NOMO-1 treated with DMSO at 0.1 percent for 48 hours (cell line): Measurements from ENCODE around the gene ZSWIM4.

Experiments used
- DNase-seq: peaks from one replicate; lab custom pipeline; 2025; ENCODE audit not compliant: unreplicated experiment; lab: John Stamatoyannopoulos, UW

Gene ZSWIM4

DNA sequence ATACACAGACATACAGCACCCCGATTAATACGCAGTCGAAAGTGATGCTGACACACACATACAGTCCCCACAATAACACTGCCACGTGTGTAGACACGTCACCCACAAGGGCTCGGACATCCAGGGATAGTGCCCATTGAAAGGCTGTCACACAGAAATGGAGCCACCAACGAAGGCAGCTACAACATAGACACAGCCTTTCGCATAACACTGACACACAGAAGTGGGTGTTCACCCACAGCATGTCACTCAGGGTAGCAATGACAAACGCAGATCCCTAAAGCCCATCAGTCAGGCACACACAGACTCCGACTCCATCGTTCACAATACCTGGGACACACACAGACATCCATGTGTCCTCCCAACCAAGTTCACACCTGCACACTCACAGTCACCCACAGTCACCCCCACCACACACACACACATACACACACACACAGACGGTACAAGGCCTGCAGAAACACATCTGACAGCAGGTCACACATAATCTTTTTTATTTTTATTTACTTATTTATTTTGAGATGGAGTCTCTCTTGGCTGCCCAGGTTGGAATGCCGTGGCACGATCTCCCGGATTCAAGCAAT, 71.3 kb downstream of the ZSWIM4 start:
- no peak for DNase-seq

DNA sequence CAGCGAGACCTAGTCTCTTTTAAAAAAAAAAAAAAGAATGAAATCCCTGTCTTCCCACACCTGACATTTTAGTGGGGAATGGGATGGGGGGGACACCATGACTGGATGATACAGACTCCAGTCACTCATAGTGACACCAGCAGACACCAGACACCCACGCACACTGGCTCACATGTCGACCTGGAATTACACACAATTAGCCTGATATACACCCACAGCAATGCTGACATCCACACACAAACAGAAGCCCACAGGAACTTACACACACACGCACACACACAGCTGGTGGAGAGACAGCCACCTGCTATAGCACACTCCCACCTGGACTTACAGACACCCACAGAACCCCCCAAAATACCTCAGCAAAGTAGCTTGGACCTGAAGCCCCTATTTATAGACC, 73.4 kb downstream of the ZSWIM4 start:
- no peak for DNase-seq

DNA sequence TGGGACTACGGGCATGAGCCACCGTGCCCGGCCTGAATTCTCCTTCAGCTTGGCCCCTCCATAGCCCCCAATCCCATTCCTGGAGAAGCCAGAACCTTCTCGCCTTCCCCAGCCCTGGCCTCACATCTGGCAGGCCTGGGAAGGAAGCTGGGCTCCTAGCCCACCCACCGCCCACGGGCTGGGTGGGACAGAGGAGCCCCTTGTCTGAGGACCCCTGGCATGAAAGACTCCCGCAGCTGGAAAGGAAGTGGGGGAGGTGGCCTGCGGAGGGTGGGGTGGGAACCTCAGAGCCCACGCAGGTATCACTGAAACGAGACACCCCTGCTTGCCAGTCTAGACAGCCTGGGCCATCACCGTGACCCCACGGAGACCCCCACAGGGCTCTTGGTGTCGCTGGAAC, 74.0 kb downstream of the ZSWIM4 start:
- no peak for DNase-seq

DNA sequence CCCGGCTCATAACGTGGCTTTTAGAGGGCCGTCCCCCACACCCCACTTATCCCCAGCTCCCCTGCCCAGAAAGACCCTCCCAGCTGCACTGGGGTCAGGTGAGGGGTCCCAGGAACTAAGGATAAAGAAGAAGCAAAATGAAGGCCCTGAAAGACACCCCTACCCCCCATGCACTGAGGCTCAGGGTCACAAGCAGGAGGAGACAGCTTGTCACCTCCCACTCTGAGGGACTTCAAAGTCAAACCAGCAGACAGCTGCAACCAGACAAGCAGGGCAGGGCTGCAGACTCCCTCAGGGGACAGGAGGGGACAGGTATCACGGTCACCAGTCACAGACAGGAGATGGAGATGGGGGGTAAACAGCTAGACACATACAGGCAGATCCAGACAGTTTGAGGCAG, 75.6 kb downstream of the ZSWIM4 start:
- DNase-seq = no peak

DNA sequence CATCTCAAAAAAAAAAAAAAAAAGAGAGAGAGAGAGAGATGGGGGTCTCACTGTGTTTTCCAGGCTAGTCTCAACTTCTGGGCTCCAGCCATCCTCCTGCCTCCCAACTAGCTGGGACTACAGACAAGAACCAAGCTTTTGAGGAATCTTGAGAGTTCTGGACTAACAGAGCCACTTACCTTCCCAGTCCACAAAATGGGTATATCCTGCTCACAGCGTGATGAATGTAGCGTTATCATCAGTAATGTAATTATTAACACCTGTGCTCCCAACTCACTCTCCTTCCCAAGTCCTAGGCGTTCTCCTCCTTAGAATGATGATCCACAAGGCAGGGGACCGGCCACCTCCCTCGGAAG, 77.1 kb downstream of the ZSWIM4 start:
- no peak for DNase-seq

DNA sequence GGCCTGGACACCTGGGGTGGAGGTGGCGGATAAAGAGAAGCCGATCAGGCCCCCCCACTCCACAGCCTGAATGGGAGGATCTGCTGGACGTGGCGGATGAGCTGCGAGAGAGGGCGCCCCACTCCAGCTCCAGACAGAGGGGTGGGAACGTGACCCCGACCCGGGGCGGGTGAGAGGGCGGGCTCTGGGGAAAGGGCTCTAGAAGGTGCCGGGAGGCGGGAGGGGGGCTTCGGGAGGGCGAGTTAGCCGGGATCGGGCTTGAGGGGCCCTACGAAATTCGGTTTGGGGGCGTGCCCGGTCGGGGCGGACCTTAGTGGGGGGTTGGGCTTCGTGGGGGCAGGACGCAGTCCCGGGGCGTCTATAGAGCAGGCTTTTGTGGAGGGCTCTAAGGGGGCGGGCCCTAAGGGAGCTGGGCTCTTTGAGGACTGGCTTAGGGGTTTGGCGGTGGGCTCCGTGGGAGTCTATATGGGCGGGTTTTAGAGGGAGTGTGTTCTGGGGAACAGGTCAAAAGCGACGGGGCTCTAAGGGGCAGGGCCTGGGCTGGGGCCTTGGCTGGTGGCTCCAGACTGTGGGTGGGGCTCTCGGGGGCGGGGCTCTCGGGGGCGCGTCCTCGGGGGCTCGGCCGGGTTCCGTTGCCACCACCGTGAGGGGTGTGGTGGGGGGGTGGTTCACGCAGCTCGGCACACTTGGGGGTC, 77.6 kb downstream of the ZSWIM4 start:
- DNase-seq = peak; percentile 48

DNA sequence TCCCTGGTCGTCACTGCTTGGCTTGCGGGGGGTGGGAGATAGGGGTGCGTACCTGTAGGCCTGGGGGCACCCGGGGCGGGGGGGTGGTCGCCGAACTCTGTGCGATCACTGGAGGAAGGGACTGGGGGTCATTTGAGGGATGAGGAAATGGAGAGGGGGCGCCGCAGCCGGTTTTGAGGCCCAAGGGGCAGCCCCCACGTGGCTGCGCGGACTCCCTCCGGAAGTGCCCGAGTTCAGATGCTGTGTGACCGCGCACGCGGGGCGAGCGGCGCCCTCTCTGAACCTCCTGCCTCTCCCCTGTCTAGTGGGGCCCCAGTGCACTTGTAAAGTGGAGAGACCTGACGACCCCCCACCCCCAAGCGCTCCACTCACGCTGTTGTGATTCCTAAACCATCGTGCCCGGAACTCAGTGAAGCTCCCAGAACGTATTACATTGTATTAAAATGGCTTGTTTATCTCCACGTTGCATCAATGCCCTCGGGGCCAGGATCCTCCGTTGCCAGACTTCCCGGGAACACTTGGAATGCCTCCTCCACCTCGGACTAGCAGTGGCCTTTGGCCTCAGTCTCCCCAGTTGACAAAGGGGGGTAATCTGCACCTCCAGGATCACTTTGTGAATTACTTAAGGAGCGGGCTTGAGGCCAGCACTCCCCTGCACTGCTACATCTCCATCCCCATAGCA, 78.7 kb downstream of the ZSWIM4 start:
- no peak for DNase-seq

DNA sequence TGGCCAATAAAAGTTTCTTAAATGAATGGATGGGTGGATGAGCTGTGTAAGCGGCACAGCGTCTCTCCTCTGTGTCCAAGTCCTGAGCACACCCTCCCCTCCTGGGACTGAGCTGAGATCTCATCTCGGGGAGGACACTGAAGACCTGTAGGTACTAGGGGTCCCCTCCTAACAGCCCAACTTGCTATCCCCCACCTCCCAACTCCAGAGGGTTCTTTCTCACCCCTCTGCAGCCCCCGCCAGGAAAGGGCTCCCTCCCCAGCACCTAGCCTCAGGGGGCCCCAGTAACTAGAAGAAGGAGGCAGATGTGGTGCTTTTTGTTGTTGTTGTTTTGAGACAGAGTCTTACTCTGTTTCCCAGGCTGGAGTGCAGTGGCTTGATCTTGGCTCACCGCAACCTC, 80.6 kb downstream of the ZSWIM4 start:
- DNase-seq = no peak

DNA sequence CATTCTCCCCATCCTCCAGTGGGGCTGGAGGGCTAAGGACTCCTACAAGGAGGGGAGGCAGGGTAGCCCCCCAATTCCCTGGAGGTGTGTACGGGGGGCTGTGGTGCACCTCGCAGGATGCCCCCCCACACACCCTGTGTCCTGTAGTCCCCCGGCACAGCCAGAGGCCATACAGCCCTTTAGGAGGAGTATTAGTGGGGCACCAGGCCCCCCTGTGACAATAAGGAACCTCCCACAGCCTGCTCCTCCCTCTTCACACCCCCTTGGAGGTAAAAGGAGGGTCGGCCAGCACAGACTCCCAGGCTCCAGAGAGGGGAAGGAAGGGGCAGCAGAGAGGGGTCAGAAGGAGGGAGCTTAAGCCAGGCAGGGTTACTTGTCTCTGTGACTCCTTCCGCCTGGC, 81.6 kb downstream of the ZSWIM4 start, which contains the start of gene NANOS3:
TSS of gene NANOS3 (plus strand) at position 301 of the 400 bp plus-strand sequence. CDS start 115 bp downstream, outside the sequence.
- no peak for DNase-seq

DNA sequence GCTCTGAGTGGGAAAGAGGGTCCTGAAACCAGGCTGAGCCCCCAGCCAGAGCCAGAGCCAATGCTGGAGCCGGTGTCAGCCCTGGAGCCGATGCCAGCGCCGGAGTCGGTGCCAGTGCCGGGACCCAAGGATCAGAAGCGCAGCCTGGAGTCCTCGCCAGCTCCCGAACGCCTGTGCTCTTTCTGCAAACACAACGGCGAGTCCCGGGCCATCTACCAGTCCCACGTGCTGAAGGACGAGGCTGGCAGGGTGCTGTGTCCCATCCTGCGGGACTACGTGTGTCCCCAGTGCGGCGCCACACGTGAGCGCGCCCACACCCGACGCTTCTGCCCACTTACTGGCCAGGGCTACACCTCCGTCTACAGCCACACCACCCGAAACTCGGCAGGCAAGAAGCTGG, 82.1 kb downstream of the ZSWIM4 start:
- DNase-seq = no peak

DNA sequence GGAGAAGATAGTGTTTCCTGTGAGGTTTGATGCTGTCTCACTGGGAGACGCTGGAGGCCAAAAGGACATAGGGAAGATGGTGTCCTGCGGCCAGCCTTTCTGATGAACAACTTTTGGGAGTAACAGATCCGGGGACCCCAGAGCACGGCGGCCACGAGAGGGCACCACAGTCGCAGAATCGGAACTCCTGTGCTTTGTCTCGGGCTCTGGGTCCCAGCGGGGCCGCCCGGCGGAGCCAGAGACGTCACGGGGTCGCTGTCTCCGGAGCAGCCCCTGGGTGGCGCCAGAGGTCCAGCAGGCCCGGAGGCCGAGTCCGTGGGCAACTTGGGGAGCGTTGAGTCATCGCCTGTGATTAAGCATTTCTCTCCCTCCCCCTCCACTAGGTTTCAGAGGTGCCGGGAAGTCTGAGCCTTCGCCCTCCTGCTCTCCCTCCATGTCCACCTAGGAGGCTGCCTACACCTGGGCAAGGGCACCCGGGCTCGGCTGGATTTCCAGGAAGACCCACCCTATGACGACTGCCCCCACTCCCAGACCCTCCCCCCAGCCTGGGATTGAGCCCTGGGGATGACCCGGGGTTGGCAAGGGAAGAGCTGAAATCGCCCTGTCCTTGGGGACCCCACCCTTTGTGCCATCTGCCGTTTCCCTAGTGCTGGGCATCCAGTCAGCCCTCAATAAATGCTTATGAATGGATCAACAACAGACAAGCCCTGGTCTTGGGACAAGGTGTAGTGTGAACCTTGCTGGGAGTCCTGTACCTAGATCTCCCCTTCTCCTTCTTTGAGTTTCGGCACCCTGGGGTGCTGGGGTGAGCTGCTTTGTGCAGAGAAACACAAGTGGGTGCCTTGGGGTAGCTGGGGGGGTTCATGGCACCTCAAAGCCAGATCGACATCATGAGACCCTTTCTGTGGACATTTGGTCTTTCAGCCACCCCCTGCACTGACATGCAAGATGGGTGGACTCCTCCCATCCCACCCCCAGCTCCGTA, 85.1 kb downstream of the ZSWIM4 start:
- DNase-seq = peak; percentile 95

DNA sequence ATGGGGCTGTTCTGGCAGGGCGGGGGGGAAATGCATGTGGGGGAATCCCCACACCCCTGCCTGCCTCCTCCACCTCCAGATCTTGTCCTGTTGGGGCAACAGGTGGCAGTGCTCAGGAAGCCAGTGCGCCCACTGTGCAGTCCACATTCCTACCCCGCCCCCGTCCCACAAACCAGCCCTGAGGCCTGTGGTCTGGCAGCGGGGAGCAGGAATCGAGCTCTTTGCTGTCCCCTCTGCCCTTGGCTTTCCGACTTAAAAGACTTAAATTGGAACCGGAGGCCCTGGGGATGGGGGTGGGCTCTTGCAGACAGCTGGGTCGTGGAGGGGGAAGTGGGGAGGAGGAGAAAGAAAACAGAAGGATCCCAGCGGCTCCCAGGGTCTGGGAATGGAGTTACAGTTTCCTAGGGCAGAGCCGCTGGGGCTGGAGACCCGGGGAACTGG, 86.0 kb downstream of the ZSWIM4 start:
- no peak for DNase-seq
